ENCODE results near the gene PPP1R9A. TPM values are rescaled to one million over a fixed set of nuclear protein-coding genes. Genes with fewer than 3 reads are reported as not detected.

The PPP1R9A gene
- polyA plus RNA-seq, 1 donor (not counting 4 experiments of a cell fraction or from before 2014, with no cell fraction given) = 0.01 TPM

- TF ChIP-seq CTCF (optimal IDR thresholded peaks at IDR 0.05 in 1 of 3, IDR thresholded peaks at IDR 0.05 in 1 of 3, conservative IDR thresholded peaks at IDR 0.05 in 1 of 3; ENCODE audit: extremely low read depth in 1 of 3, insufficient read depth in 2 of 3, low read length in 3 of 3) (no peak), EZH2 (IDR thresholded peaks at IDR 0.05; ENCODE audit: low read length) (no peak)
- Histone ChIP-seq H4K20me1 (ENCODE audit: control insufficient read depth, extremely low read depth, insufficient read depth, low read length) (no peaks in the 10 kb centered on the region), H3K9ac (ENCODE audit: control insufficient read depth, extremely low read depth, insufficient read depth, low read length) (no peak overlapping the region), H2AFZ (ENCODE audit: control insufficient read depth, low read length) (no peak overlapping the region), H3K4me1 (ENCODE audit: control insufficient read depth, extremely low read depth, insufficient read depth, low read length) (no peaks in the 10 kb centered on the region), H3K4me2 (ENCODE audit: control insufficient read depth, extremely low read depth, insufficient read depth, low read depth, low read length) (no peak overlapping the region), H3K4me3 (ENCODE audit: control insufficient read depth in 2 of 3, extremely low read depth in 1 of 3, insufficient read depth in 2 of 3, low read depth in 1 of 3, low read length in 3 of 3) (no peak overlapping the region), H3K9me1 (ENCODE audit: control insufficient read depth, extremely low read depth, insufficient read depth, low read length) (no peaks in the 10 kb centered on the region), H3K36me3 (ENCODE audit: control insufficient read depth in 2 of 2, extremely low read depth in 1 of 2, insufficient read depth in 2 of 2, low read length in 2 of 2) (no peaks in the 10 kb centered on the region), H3K27ac (ENCODE audit: control insufficient read depth, insufficient read depth, low read length) (no peak overlapping the region), H3K9me3 (ENCODE audit: control insufficient read depth, low read depth, low read length) (no peaks in the 10 kb centered on the region), H3K27me3 (ENCODE audit: control insufficient read depth, extremely low read depth, insufficient read depth, low read length) (no peaks in the 10 kb centered on the region), H3K79me2 (ENCODE audit: control insufficient read depth, insufficient read depth, low read length) (no peaks in the 10 kb centered on the region)
- FAIRE-seq (no peak), DNase-seq (ENCODE audit: low read depth, low spot score) (no peak)
- dilution Hi-C loops (cut with MboI; ENCODE audit: extremely low pct_ligation_motif_present, low sequenced_read_pairs) = no loop called here
Measured at GRCh38 chr7:95295397-95295796, 388.0 kb downstream of the PPP1R9A start.

- Histone ChIP-seq H3K27me3 (ENCODE audit: control insufficient read depth, extremely low read depth, insufficient read depth, low read length) (no peaks in the 10 kb centered on the region), H3K4me2 (ENCODE audit: control insufficient read depth, extremely low read depth, insufficient read depth, low read depth, low read length) (no peak overlapping the region), H2AFZ (ENCODE audit: control insufficient read depth, low read length) (no peak overlapping the region), H3K27ac (ENCODE audit: control insufficient read depth, insufficient read depth, low read length) (no peak overlapping the region), H3K4me3 (ENCODE audit: control insufficient read depth in 2 of 3, extremely low read depth in 1 of 3, insufficient read depth in 2 of 3, low read depth in 1 of 3, low read length in 3 of 3) (no peak overlapping the region), H3K9me1 (ENCODE audit: control insufficient read depth, extremely low read depth, insufficient read depth, low read length) (no peaks in the 10 kb centered on the region), H3K4me1 (ENCODE audit: control insufficient read depth, extremely low read depth, insufficient read depth, low read length) (no peaks in the 10 kb centered on the region), H3K9me3 (ENCODE audit: control insufficient read depth, low read depth, low read length) (no peaks in the 10 kb centered on the region), H3K79me2 (ENCODE audit: control insufficient read depth, insufficient read depth, low read length) (no peaks in the 10 kb centered on the region), H3K9ac (ENCODE audit: control insufficient read depth, extremely low read depth, insufficient read depth, low read length) (no peak overlapping the region), H3K36me3 (ENCODE audit: control insufficient read depth in 2 of 2, extremely low read depth in 1 of 2, insufficient read depth in 2 of 2, low read length in 2 of 2) (no peaks in the 10 kb centered on the region), H4K20me1 (ENCODE audit: control insufficient read depth, extremely low read depth, insufficient read depth, low read length) (no peaks in the 10 kb centered on the region)
- dilution Hi-C loops (cut with MboI; ENCODE audit: extremely low pct_ligation_motif_present, low sequenced_read_pairs) = no loop called here
- no peak for FAIRE-seq
- no peak for DNase-seq (ENCODE audit: low read depth, low spot score)
- no peak for TF ChIP-seq EZH2 (IDR thresholded peaks at IDR 0.05; ENCODE audit: low read length)
- TF ChIP-seq CTCF (optimal IDR thresholded peaks at IDR 0.05 in 1 of 3, IDR thresholded peaks at IDR 0.05 in 1 of 3, conservative IDR thresholded peaks at IDR 0.05 in 1 of 3; ENCODE audit: extremely low read depth in 1 of 3, insufficient read depth in 2 of 3, low read length in 3 of 3) = no peak
Measured at GRCh38 chr7:95296456-95296855, 389.1 kb downstream of the PPP1R9A start.

Measured in keratinocyte (primary cell).